Testis (tissue), 3 donors: ENCODE results near the gene ADCY5. TPM values are rescaled to one million over a fixed set of nuclear protein-coding genes. Genes with fewer than 3 reads are reported as not detected.

Source experiments
- DNase-seq: peaks from one replicate; pipeline ENCODE4 v3.0.0-alpha.2; 2019
- H3K27ac ChIP-seq, 2 donors: fragments of 200-600 bp; sonication (generic); one replicate each; pipeline ENCODE4 v1.5.1; 2019
- H3K27me3 ChIP-seq: fragments of 200-600 bp; sonication (generic); one replicate; pipeline ENCODE4 v1.5.1; 2019
- H3K36me3 ChIP-seq: fragments of 200-600 bp; sonication (generic); one replicate; pipeline ENCODE4 v1.5.1; 2017; ENCODE audit warnings: low read depth; ENCODE audit errors: missing control alignments
- H3K4me1 ChIP-seq: fragments of 200-600 bp; sonication (generic); one replicate; pipeline ENCODE4 v1.5.1; 2019
- H3K4me3 ChIP-seq, 2 donors: fragments of 200-600 bp; sonication (generic); one replicate each; pipeline ENCODE4 v1.5.1; 2017 to 2019
- H3K9me3 ChIP-seq: fragments of 200-600 bp; sonication (generic); one replicate; pipeline ENCODE4 v1.5.1; 2017
- CTCF ChIP-seq, 3 experiments: fragments of 450-650 bp in 2 of 3; fragments of 200-600 bp in 1 of 3; sonication (generic) in 1 of 3; IDR thresholded peaks; one replicate each; pipeline ENCODE4 v1.5.1; 2016 to 2019; ENCODE audit warnings: antibody characterized with exemption in 3 of 3, mild to moderate bottlenecking in 2 of 3, moderate library complexity in 1 of 3
- POLR2A ChIP-seq: fragments of 450-650 bp; IDR thresholded peaks from one replicate; pipeline ENCODE4 v1.6.1; 2017; ENCODE audit warnings: antibody characterized with exemption, mild to moderate bottlenecking, moderate library complexity
- WGBS, 2 donors: methylation state at CpG; one replicate each; pipeline ENCODE4 v1.1.5; 2018; 5-methylcytosine and 5-hydroxymethylcytosine counted together
- intact Hi-C: fragments of 100-400 bp; cut with DNase I; formaldehyde crosslinking; loops from one replicate; pipeline ENCODE4 v1.15.1; 2023; ENCODE audit warnings: low total_unique reads
- polyA plus RNA-seq: library from polyadenylated mRNA; stranded (reverse); fragments of 350-450 nt; fragmentation: Illumina TruSeq; extraction: RNeasy Lipid Tissue Mini Kit (QIAGEN cat#74804); gene quantifications from one replicate; pipeline ENCODE4 v1.2.3, GENCODE V29; 2014; ENCODE audit warnings: low read depth, low replicate concordance; ENCODE audit not compliant: insufficient read depth
- total RNA-seq, 2 donors: library from RNA; depleted of rRNA; stranded (reverse); fragments of >200 nt; gene quantifications; one replicate each; pipeline ENCODE4 v1.2.3, GENCODE V29; 2016

Gene ADCY5
- total and polyA plus RNA-seq, 3 donors from 2014 or later = 16.5 to 41.6 (median 33.6) TPM

- no peak overlapping the region for H3K27ac ChIP-seq
- no peak for DNase-seq
- no peaks in the 10 kb centered on the region for H3K4me1 ChIP-seq
- TF ChIP-seq POLR2A = no peak
- TF ChIP-seq CTCF (IDR thresholded peaks at IDR 0.05) = no peak
- H3K27me3 ChIP-seq = no peaks in the 10 kb centered on the region
- WGBS, 2 donors = 85 to 88% methylated on average over 7 of the region's 7 CpGs
- no peaks in the 10 kb centered on the region for H3K9me3 ChIP-seq
- H3K36me3 ChIP-seq = no peaks in the 10 kb centered on the region
- no peak overlapping the region for H3K4me3 ChIP-seq
- intact Hi-C loops = no loop called here
Measured at GRCh38 chr3:123296261-123296660, 152.6 kb downstream of the ADCY5 start.

- H3K9me3 ChIP-seq = no peaks in the 10 kb centered on the region
- WGBS, 2 donors = 80 to 84% methylated on average over 10 to 11 of the region's 11 CpGs
- TF ChIP-seq CTCF (IDR thresholded peaks at IDR 0.05) = no peak
- TF ChIP-seq POLR2A = no peak
- no peaks in the 10 kb centered on the region for H3K36me3 ChIP-seq
- H3K27ac ChIP-seq = no peak overlapping the region
- DNase-seq = no peak
- no peaks in the 10 kb centered on the region for H3K27me3 ChIP-seq
- H3K4me1 ChIP-seq = no peaks in the 10 kb centered on the region
- intact Hi-C loops = no loop called here
- H3K4me3 ChIP-seq = no peak overlapping the region
Measured at GRCh38 chr3:123295901-123296250, 153.0 kb downstream of the ADCY5 start.

- H3K36me3 ChIP-seq = no peaks in the 10 kb centered on the region
- no peak for DNase-seq
- WGBS, 2 donors = 81 to 91% methylated on average over 7 of the region's 7 CpGs
- no peaks in the 10 kb centered on the region for H3K4me1 ChIP-seq
- no peaks in the 10 kb centered on the region for H3K27me3 ChIP-seq
- no peaks in the 10 kb centered on the region for H3K9me3 ChIP-seq
- H3K27ac ChIP-seq = no peak overlapping the region
- no peak overlapping the region for H3K4me3 ChIP-seq
- TF ChIP-seq CTCF (IDR thresholded peaks at IDR 0.05) = no peak
- TF ChIP-seq POLR2A = no peak
- intact Hi-C loops = no loop called here
Measured at GRCh38 chr3:123295171-123295900, 153.6 kb downstream of the ADCY5 start.

GRCh38 chr3:123294296-123294938, 154.5 kb downstream of the ADCY5 start:
- Histone ChIP-seq H3K27ac (no peak overlapping the region), H3K4me3 (no peak overlapping the region), H3K9me3 (no peaks in the 10 kb centered on the region), H3K27me3 (no peaks in the 10 kb centered on the region), H3K36me3 (no peaks in the 10 kb centered on the region), H3K4me1 (no peaks in the 10 kb centered on the region)
- no peak for DNase-seq
- intact Hi-C loops = no loop called here
- 91 to 94% methylated on average over 8 to 13 of the region's 13 CpGs for WGBS, 2 donors
- no peak for TF ChIP-seq CTCF (IDR thresholded peaks at IDR 0.05)
- TF ChIP-seq POLR2A = no peak
